ENCODE measurements around the gene SOBP.

DNA sequence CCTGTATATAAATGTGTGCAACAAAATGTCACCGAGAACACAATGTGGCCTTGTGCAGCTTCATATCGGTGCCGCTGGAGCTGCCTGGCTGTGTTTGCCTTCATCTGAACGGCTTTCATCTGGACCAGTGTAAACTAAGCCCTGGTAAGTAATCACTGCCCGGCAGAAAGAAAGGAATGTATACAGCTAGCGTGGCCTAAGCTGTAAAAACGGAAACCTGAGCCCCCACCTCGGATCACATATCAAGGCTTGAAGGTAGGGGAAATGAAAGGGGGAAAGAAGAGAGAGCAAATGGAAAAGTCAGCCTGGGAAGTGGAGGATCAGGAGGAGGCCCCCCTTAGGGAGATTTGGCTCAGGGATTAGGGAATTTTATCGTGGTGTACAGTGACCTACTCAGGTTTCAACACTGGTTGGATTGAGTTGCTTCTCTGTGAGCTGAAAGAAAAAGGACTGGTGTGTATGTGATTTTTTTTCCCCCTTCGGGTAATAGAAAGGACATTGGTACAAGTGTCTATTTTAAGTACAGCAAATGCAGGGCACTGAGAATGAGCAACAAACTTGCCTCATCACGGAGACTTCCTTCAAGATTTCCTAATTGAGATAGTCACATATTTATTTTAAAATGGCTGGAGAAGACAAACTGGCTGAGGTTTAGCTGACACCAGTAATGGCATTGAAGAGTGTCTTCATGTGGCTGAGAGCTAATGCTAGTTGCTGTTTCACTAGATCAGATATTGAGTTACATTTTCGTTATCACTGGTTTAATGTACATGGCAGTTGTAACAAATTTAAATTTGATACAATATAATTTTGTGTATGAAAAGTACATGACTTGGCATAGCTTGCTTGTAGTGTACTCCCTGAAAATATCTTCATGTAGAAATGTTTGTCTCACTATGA lies 3.5 kb downstream of the SOBP start:
- TF ChIP-seq, protein P1, sequence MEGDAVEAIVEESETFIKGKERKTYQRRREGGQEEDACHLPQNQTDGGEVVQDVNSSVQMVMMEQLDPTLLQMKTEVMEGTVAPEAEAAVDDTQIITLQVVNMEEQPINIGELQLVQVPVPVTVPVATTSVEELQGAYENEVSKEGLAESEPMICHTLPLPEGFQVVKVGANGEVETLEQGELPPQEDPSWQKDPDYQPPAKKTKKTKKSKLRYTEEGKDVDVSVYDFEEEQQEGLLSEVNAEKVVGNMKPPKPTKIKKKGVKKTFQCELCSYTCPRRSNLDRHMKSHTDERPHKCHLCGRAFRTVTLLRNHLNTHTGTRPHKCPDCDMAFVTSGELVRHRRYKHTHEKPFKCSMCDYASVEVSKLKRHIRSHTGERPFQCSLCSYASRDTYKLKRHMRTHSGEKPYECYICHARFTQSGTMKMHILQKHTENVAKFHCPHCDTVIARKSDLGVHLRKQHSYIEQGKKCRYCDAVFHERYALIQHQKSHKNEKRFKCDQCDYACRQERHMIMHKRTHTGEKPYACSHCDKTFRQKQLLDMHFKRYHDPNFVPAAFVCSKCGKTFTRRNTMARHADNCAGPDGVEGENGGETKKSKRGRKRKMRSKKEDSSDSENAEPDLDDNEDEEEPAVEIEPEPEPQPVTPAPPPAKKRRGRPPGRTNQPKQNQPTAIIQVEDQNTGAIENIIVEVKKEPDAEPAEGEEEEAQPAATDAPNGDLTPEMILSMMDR (IDR thresholded peaks at IDR 0.05; ENCODE audit: extremely low read depth in 1 of 2, insufficient read depth in 1 of 2, low read depth in 1 of 2, low read length in 2 of 2), result no peak
- no peak for TF ChIP-seq POLR2AphosphoS5 (IDR thresholded peaks at IDR 0.05; ENCODE audit: insufficient read depth, low read depth, low read length)
- no peak for TF ChIP-seq POLR2A (IDR thresholded peaks at IDR 0.05; ENCODE audit: low read depth, low read length)
- TF ChIP-seq EZH2 (IDR thresholded peaks at IDR 0.05; ENCODE audit: borderline replicate concordance, low read depth, low read length, severe bottlenecking), result no peak
- no peak for TF ChIP-seq MYC (IDR thresholded peaks at IDR 0.05; ENCODE audit: low read depth, low read length)
